Measurements from ENCODE around the gene TSPAN32. TPM values are rescaled to one million over a fixed set of nuclear protein-coding genes. Genes with fewer than 3 reads are reported as not detected.
"Not testable (repeated sequence)": the region's sequence is repeated elsewhere in the genome, so short reads cannot be mapped to it uniquely, and the experiment has no call there.

Gene TSPAN32
- polyA plus RNA-seq, 6 donors from 2014 or later = 6.5 to 24.0 (median 13.5) TPM

DNA sequence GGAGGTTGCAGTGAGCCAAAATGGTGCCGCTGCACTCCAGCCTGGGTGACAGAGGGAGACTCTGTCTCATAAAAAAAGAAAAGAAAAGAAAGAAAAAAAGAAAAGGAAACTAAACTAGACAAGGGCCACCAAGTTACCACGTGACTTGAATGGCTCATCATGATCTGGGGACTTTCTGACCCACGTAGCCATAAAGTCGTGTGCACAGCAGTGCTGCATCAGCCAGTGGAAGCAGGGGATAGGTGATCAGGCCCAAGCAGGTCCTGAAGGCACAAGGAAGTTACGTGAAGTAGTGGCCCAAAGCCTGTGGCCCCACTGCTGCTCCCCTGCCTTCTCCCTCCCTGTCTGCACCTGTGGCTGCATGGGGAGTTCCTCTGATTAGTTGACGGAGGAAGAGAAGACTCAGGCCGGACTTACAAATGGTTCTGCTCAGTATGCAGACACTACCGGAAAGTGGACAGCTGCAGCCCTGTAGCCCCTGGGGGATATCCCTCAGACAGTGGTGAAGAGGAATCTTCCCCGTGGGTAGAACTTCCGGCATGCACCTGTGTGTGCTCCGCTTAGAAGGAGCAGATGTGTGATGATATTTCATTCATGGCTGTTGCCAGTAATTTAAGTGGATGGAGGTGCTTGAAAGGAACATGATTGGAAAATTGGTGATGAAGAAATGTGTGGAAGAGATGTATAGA is 57.1 kb downstream of the TSPAN32 start:
- Mint-ChIP-seq H3K4me3 (peak overlapping the region in 1 of 8 donors; percentile 32), H3K27ac (peak overlapping the region in 4 of 6 donors; percentile 37 to 79 (median 64))
- peak; percentile 54 to 71 for ATAC-seq (ENCODE audit: low read depth in 2 of 2)

DNA sequence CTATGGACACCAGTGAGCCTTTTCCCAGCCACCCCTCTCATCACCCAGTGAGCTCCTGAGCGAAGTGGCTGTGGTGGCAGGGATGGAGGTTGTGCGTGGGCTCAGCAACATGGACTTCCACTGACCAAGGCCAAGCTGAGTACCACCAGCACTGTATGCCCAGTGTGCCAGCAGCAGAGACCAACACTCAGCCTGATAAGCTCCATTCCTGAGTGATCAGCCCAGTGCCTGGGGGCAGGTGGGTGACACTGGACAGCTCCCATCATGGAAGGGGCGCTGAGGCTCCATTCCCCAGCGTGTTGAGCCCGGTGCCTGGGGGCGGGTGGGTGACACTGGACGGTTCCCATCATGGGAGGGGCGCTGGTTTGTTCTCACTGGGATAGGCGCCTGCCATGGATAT is 57.7 kb downstream of the TSPAN32 start:
- H3K4me3 Mint-ChIP-seq = no peak overlapping the region
- DNase-seq (no peak), ATAC-seq (ENCODE audit: low read depth in 2 of 2) (no peak)
- H3K36me3 Mint-ChIP-seq = no peaks in the 10 kb centered on the region
- H3K9me3 Mint-ChIP-seq = no peaks in the 10 kb centered on the region
- H3K27ac Mint-ChIP-seq = peak overlapping the region in 3 of 6 donors; percentile 33 to 79 (median 78)
- H3K27me3 Mint-ChIP-seq = no peaks in the 10 kb centered on the region
- H3K4me1 Mint-ChIP-seq = peaks cover 0 to 17% (median 15%) of the 10 kb centered on the region in 3 donors

More for the DNA sequence above, 57.1 kb downstream of the TSPAN32 start:
- Mint-ChIP-seq H3K27me3 (no peaks in the 10 kb centered on the region), H3K4me1 (peaks cover 0 to 16% (median 15%) of the 10 kb centered on the region in 3 donors), H3K36me3 (no peaks in the 10 kb centered on the region), H3K9me3 (no peaks in the 10 kb centered on the region)
- DNase-seq = no peak

GRCh38 chr11:2360081-2360642 is 58.3 kb downstream of the TSPAN32 start:
- Mint-ChIP-seq H3K9me3 (no peaks in the 10 kb centered on the region), H3K27me3 (no peaks in the 10 kb centered on the region), H3K4me3 (no peak overlapping the region), H3K36me3 (no peaks in the 10 kb centered on the region), H3K27ac (peak overlapping the region in 2 of 6 donors; percentile 33 to 65), H3K4me1 (peaks cover 0 to 17% (median 15%) of the 10 kb centered on the region in 3 donors)
- DNase-seq (no peak), ATAC-seq (ENCODE audit: low read depth in 2 of 2) (no peak)

- H3K36me3 Mint-ChIP-seq = no peaks in the 10 kb centered on the region
- H3K4me1 Mint-ChIP-seq = peaks cover 0 to 17% (median 15%) of the 10 kb centered on the region in 3 donors
- H3K4me3 Mint-ChIP-seq = no peak overlapping the region
- H3K27ac Mint-ChIP-seq = no peak overlapping the region
- H3K27me3 Mint-ChIP-seq = no peaks in the 10 kb centered on the region
- no peak for ATAC-seq (ENCODE audit: low read depth in 2 of 2)
- no peak for DNase-seq
- no peaks in the 10 kb centered on the region for H3K9me3 Mint-ChIP-seq
Measured at GRCh38 chr11:2361565-2361964, 59.8 kb downstream of the TSPAN32 start.

- peaks cover 0 to 17% (median 15%) of the 10 kb centered on the region in 3 donors for H3K4me1 Mint-ChIP-seq
- no peaks in the 10 kb centered on the region for H3K9me3 Mint-ChIP-seq
- no peaks in the 10 kb centered on the region for H3K36me3 Mint-ChIP-seq
- no peaks in the 10 kb centered on the region for H3K27me3 Mint-ChIP-seq
- peak overlapping the region in 1 of 6 donors; percentile 42 for H3K27ac Mint-ChIP-seq
- no peak for DNase-seq
- H3K4me3 Mint-ChIP-seq = peak overlapping the region in 1 of 8 donors; percentile 13
- ATAC-seq (ENCODE audit: low read depth in 2 of 2) = no peak
Measured at GRCh38 chr11:2362414-2362813, 60.6 kb downstream of the TSPAN32 start.

- H3K4me3 Mint-ChIP-seq = no peak overlapping the region
- H3K27me3 Mint-ChIP-seq = no peaks in the 10 kb centered on the region
- DNase-seq (no peak), ATAC-seq (ENCODE audit: low read depth in 2 of 2) (no peak)
- H3K27ac Mint-ChIP-seq = peak overlapping the region in 1 of 6 donors; percentile 74
- H3K36me3 Mint-ChIP-seq = no peaks in the 10 kb centered on the region
- H3K9me3 Mint-ChIP-seq = no peaks in the 10 kb centered on the region
- H3K4me1 Mint-ChIP-seq = peaks cover 0 to 17% (median 13%) of the 10 kb centered on the region in 3 donors
Measured at GRCh38 chr11:2363130-2363529, 61.3 kb downstream of the TSPAN32 start.

DNA sequence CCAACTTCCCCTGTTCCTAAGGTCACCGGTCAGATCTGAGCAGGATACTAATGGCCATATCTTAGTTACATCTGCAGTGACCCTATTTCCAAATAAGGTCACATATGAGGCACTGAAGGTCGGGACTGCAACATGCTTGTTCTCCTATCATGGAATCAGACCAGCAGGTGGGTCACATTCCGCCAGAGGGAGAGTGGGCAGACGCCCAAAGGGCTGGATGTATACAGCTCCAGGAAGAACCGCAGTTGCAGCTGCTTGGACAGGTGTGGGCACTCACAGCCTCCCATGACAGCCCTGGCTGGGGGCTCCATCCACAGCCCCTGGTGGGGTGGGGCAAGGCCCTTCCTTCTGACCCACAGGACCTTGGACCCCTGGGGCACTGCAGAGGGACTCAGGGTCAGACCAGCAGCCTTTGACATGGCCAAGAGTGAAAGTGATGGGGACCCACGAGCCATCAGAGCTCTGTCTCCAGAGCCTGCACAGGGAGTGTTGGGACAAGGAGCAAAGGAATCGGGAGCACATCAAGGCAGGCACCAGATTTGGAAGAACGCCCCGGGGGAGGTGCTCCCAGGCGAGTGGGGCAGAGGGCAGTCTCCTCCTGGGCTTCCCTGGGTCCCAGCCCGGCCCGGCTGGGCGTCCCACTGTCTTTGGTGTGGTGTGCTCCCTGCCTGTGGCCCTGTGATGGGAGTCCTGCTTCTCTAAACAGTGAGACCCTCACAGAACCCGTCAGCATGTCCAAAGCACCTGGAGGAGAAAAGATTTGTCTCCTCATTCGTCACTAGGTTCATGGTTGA is 62.0 kb downstream of the TSPAN32 start:
- no peak overlapping the region for H3K4me3 Mint-ChIP-seq
- no peak for DNase-seq
- no peak for ATAC-seq (ENCODE audit: low read depth in 2 of 2)
- peaks cover 0 to 14% (median 7%) of the 10 kb centered on the region in 3 donors for H3K4me1 Mint-ChIP-seq
- peak overlapping the region in 1 of 6 donors; percentile 74 for H3K27ac Mint-ChIP-seq
- H3K36me3 Mint-ChIP-seq = no peaks in the 10 kb centered on the region
- no peaks in the 10 kb centered on the region for H3K9me3 Mint-ChIP-seq
- no peaks in the 10 kb centered on the region for H3K27me3 Mint-ChIP-seq

GRCh38 chr11:2364386-2364785 is 62.6 kb downstream of the TSPAN32 start:
- H3K27ac Mint-ChIP-seq; H3K36me3 Mint-ChIP-seq; H3K4me3 Mint-ChIP-seq; H3K4me1 Mint-ChIP-seq; DNase-seq; H3K27me3 Mint-ChIP-seq; ATAC-seq (ENCODE audit: low read depth in 2 of 2); H3K9me3 Mint-ChIP-seq: not testable (repeated sequence)

DNA sequence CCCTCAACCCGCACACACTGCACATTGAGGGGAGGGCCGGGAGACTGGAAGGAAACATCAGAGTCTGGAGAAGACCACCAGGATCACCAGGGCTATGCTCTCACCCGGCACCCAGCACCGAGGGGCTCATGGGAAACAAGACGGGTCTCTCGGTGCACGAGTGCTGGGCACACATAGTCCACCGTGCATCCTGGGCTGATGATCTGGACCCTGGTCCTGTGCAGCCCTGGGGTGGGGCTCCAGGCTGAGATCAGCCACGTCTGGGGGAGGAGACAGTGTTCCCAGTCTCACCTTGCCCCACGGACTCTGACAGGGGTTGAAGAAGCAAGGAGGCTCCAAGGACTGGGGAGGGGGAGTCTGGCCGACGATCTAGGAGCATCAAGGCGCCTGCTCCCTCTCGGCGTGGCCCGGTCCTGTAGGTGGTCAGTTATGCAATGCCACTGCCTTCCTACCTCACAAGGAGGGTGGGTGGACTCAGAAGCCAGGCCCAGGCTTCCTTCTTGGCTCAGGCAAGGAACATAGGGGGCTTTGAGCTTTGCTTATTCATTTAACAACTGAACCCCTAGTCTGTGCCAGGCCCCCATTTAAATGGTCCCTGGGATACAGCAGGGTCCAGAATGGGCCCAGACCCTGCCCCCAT is 63.9 kb downstream of the TSPAN32 start:
- no peaks in the 10 kb centered on the region for H3K36me3 Mint-ChIP-seq
- no peak for ATAC-seq (ENCODE audit: low read depth in 2 of 2)
- H3K27ac Mint-ChIP-seq = no peak overlapping the region
- H3K9me3 Mint-ChIP-seq = no peaks in the 10 kb centered on the region
- no peak overlapping the region for H3K4me3 Mint-ChIP-seq
- peaks cover 0 to 8% (median 0%) of the 10 kb centered on the region in 3 donors for H3K4me1 Mint-ChIP-seq
- DNase-seq = no peak
- H3K27me3 Mint-ChIP-seq = no peaks in the 10 kb centered on the region

- no peak for DNase-seq
- Mint-ChIP-seq H3K36me3 (no peaks in the 10 kb centered on the region), H3K27me3 (no peaks in the 10 kb centered on the region)
Measured at GRCh38 chr11:2366276-2366675, 64.5 kb downstream of the TSPAN32 start.

DNA sequence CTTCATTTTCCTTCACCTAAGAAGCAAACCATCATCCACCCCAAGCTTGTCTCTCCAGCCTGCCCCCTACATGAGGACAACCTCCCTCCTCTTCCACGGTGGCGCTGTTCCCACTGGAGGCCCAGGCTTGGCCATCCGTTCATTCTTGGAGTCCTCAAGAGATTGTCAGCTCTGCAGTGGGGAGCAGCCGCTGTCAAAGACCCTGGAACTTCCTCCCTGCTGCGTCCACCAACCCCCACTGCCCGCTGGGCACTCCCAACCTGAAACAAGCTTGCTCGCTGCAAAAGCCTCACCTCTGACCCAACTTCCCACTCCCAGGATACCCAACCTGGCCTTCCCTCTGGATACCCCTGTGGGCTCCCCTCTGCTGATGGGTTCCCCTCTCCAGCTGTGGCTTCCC is 64.9 kb downstream of the TSPAN32 start:
- H3K9me3 Mint-ChIP-seq = peaks cover 0 to 3% (median 0%) of the 10 kb centered on the region in 7 donors
- DNase-seq = no peak
- no peak for ATAC-seq (ENCODE audit: low read depth in 2 of 2)
- no peak overlapping the region for H3K27ac Mint-ChIP-seq
- no peaks in the 10 kb centered on the region for H3K27me3 Mint-ChIP-seq
- no peaks in the 10 kb centered on the region for H3K36me3 Mint-ChIP-seq
- H3K4me1 Mint-ChIP-seq = peaks cover 0 to 11% (median 0%) of the 10 kb centered on the region in 3 donors
- no peak overlapping the region for H3K4me3 Mint-ChIP-seq

More at GRCh38 chr11:2366276-2366675, 64.5 kb downstream of the TSPAN32 start:
- peaks cover 0 to 8% (median 0%) of the 10 kb centered on the region in 3 donors for H3K4me1 Mint-ChIP-seq
- no peaks in the 10 kb centered on the region for H3K9me3 Mint-ChIP-seq
- ATAC-seq (ENCODE audit: low read depth in 2 of 2) = no peak
- peak overlapping the region in 1 of 6 donors; percentile 73 for H3K27ac Mint-ChIP-seq
- no peak overlapping the region for H3K4me3 Mint-ChIP-seq

GRCh38 chr11:2367266-2368160 is 65.7 kb downstream of the TSPAN32 start:
- Mint-ChIP-seq H3K4me1 (peaks cover 0 to 6% (median 0%) of the 10 kb centered on the region in 3 donors), H3K27me3 (no peaks in the 10 kb centered on the region), H3K9me3 (peaks cover 0 to 3% (median 0%) of the 10 kb centered on the region in 7 donors), H3K27ac (peak overlapping the region in 1 of 6 donors; percentile 24), H3K4me3 (peak overlapping the region in 1 of 8 donors; percentile 6), H3K36me3 (no peaks in the 10 kb centered on the region)
- ATAC-seq (ENCODE audit: low read depth in 2 of 2) = no peak
- DNase-seq = no peak
